GM18507 (cell line): ENCODE measurements around the gene SPTLC2.
A peak's percentile ranks its signal among the peaks of the same experiment; 100 is the strongest.

Experiments
- DNase-seq: peaks from one replicate; pipeline ENCODE4 v3.0.0; 2011; ENCODE audit warnings: low read depth; ENCODE audit not compliant: insufficient read length; ENCODE audit errors: extremely low spot score
- FAIRE-seq: peaks from 2 replicates; lab custom pipeline; 2011; peaks lifted over from hg19 to GRCh38; lab: Jason Lieb, UNC

Gene SPTLC2

GRCh38 chr14:77482422-77482821, 134.0 kb downstream of the SPTLC2 start:
- FAIRE-seq: no peak
- no peak for DNase-seq

GRCh38 chr14:77478796-77479195, 137.6 kb downstream of the SPTLC2 start:
- DNase-seq (no peak), FAIRE-seq (peak; percentile 82)

- DNase-seq (no peak), FAIRE-seq (no peak)
Measured at GRCh38 chr14:77478029-77478428, 138.4 kb downstream of the SPTLC2 start.

- DNase-seq (no peak), FAIRE-seq (no peak)
Measured at GRCh38 chr14:77475432-77476115, 140.9 kb downstream of the SPTLC2 start.

- DNase-seq (no peak), FAIRE-seq (no peak)
Measured at GRCh38 chr14:77474479-77475177, 141.8 kb downstream of the SPTLC2 start.

- FAIRE-seq: no peak
- no peak for DNase-seq
Measured at GRCh38 chr14:77473921-77474320, 142.5 kb downstream of the SPTLC2 start.

- no peak for DNase-seq
- no peak for FAIRE-seq
Measured at GRCh38 chr14:77470224-77470870, 146.1 kb downstream of the SPTLC2 start.

- DNase-seq (no peak), FAIRE-seq (no peak)
Measured at GRCh38 chr14:77469539-77469938, 146.9 kb downstream of the SPTLC2 start.

GRCh38 chr14:77469067-77469505, 147.4 kb downstream of the SPTLC2 start:
- FAIRE-seq: no peak
- no peak for DNase-seq

- no peak for FAIRE-seq
- DNase-seq: no peak
Measured at GRCh38 chr14:77467801-77468200, 148.6 kb downstream of the SPTLC2 start.

- DNase-seq (no peak), FAIRE-seq (no peak)
Measured at GRCh38 chr14:77459072-77459723, 157.2 kb downstream of the SPTLC2 start.

- FAIRE-seq (no peak), DNase-seq (no peak)
Measured at GRCh38 chr14:77458249-77458950, 158.0 kb downstream of the SPTLC2 start.

GRCh38 chr14:77457522-77458248, 158.8 kb downstream of the SPTLC2 start, which contains the start of the genes AHSA1 and VIPAS39:
Gene AHSA1 (plus strand): TSS chr14:77458093. CDS start chr14:77458190, 97 bp downstream.
Gene VIPAS39 (minus strand): TSS chr14:77457601. CDS start chr14:77454102, 3,499 bp downstream.
- DNase-seq: peak; percentile 78
- FAIRE-seq: peak; percentile 97

GRCh38 chr14:77457115-77457521, 159.3 kb downstream of the SPTLC2 start:
- DNase-seq (no peak), FAIRE-seq (no peak)
